SK-N-SH treated with all-trans-retinoic acid at 6 μM for 48 hours (cell line): ENCODE measurements around the gene CCDC190.

Experiments used
- ATAC-seq: fragments of 200-7000 bp; cut with Tn5 transposase; 3 replicates; pipeline ENCODE4 v1.9.1; 2020; ENCODE audit warnings: mild to moderate bottlenecking, moderate library complexity
- ARNTL ChIP-seq: fragments of 450-650 bp; formaldehyde crosslinking; IDR thresholded peaks from 2 replicates; pipeline ENCODE4 v1.5.0; 2020; ENCODE audit warnings: low read depth, mild to moderate bottlenecking, moderate library complexity, borderline replicate concordance
- BACH2 ChIP-seq: fragments of 250-450 bp; sonication (Bioruptor Pico); IDR thresholded peaks from 2 replicates; pipeline ENCODE4 v1.9.0; 2021; ENCODE audit warnings: mild to moderate bottlenecking, borderline replicate concordance
- CSDC2 ChIP-seq: fragments of 250-450 bp; sonication (Bioruptor Pico); IDR thresholded peaks from 2 replicates; pipeline ENCODE4 v1.5.0; 2020; ENCODE audit warnings: mild to moderate bottlenecking, moderate library complexity
- ESRRG ChIP-seq: fragments of 250-450 bp; sonication (Bioruptor Pico); IDR thresholded peaks from 2 replicates; pipeline ENCODE4 v1.6.1; 2021; ENCODE audit warnings: mild to moderate bottlenecking
- GLIS3 ChIP-seq: fragments of 250-450 bp; sonication (Bioruptor Pico); IDR thresholded peaks from 2 replicates; pipeline ENCODE4 v1.5.0; 2020; ENCODE audit warnings: mild to moderate bottlenecking, moderate library complexity
- ISL1 ChIP-seq: fragments of 250-450 bp; sonication (Bioruptor Pico); IDR thresholded peaks from 2 replicates; pipeline ENCODE4 v2.1.2; 2022; ENCODE audit warnings: mild to moderate bottlenecking, moderate library complexity
- PATZ1 ChIP-seq: fragments of 250-450 bp; sonication (Bioruptor Pico); IDR thresholded peaks from 2 replicates; pipeline ENCODE4 v1.8.0; 2020; ENCODE audit warnings: mild to moderate bottlenecking, moderate library complexity, borderline replicate concordance
- POU6F1 ChIP-seq: fragments of 250-450 bp; sonication (Bioruptor Pico); IDR thresholded peaks from 2 replicates; pipeline ENCODE4 v1.8.0; 2021; ENCODE audit warnings: low read depth, mild to moderate bottlenecking, moderate library complexity, borderline replicate concordance
- PPARA ChIP-seq: fragments of 250-450 bp; sonication (Bioruptor Pico); IDR thresholded peaks from 2 replicates; pipeline ENCODE4 v1.5.0; 2020; ENCODE audit warnings: mild to moderate bottlenecking, borderline replicate concordance
- RARB ChIP-seq: fragments of 250-450 bp; sonication (Bioruptor Pico); IDR thresholded peaks from 2 replicates; pipeline ENCODE4 v1.8.0; 2021; ENCODE audit warnings: mild to moderate bottlenecking, moderate library complexity
- SNAI2 ChIP-seq: fragments of 250-450 bp; sonication (Bioruptor Pico); IDR thresholded peaks from 2 replicates; pipeline ENCODE4 v1.5.0; 2020; ENCODE audit warnings: mild to moderate bottlenecking, moderate library complexity
- TCF4 ChIP-seq: fragments of 250-450 bp; sonication (Bioruptor Pico); IDR thresholded peaks from 2 replicates; pipeline ENCODE4 v1.8.0; 2021; ENCODE audit warnings: mild to moderate bottlenecking, moderate library complexity, borderline replicate concordance
- TSHZ2 ChIP-seq: fragments of 250-450 bp; sonication (Bioruptor Pico); IDR thresholded peaks from 2 replicates; pipeline ENCODE4 v1.5.0; 2020; ENCODE audit warnings: mild to moderate bottlenecking, moderate library complexity
- ZC3H10 ChIP-seq: fragments of 250-450 bp; sonication (Bioruptor Pico); IDR thresholded peaks from 2 replicates; pipeline ENCODE4 v1.5.1; 2021; ENCODE audit warnings: mild to moderate bottlenecking, moderate library complexity
- ZFP3 ChIP-seq: fragments of 250-450 bp; sonication (Bioruptor Pico); IDR thresholded peaks from 2 replicates; pipeline ENCODE4 v1.5.0; 2020; ENCODE audit warnings: mild to moderate bottlenecking, moderate library complexity
- ZFP30 ChIP-seq: fragments of 450-650 bp; formaldehyde crosslinking; IDR thresholded peaks from 2 replicates; pipeline ENCODE4 v1.5.0; 2022; ENCODE audit warnings: mild to moderate bottlenecking, moderate library complexity
- ZNF565 ChIP-seq: fragments of 450-650 bp; formaldehyde crosslinking; conservative IDR thresholded peaks from 2 replicates; pipeline ENCODE4 v1.5.0; 2020; ENCODE audit warnings: low read depth, mild to moderate bottlenecking, moderate library complexity
- ZNF70 ChIP-seq: fragments of 450-650 bp; formaldehyde crosslinking; IDR thresholded peaks from 2 replicates; pipeline ENCODE4 v1.5.0; 2020; ENCODE audit warnings: mild to moderate bottlenecking, moderate library complexity
- ZNF8 ChIP-seq: fragments of 450-650 bp; formaldehyde crosslinking; IDR thresholded peaks from 2 replicates; pipeline ENCODE4 v1.5.0; 2020; ENCODE audit warnings: mild to moderate bottlenecking, moderate library complexity
- TF ChIP-seq, protein P1 (sequence below): fragments of 250-450 bp; sonication (Bioruptor Pico); IDR thresholded peaks from 2 replicates; pipeline ENCODE4 v1.5.1; 2020; ENCODE audit warnings: low read depth, mild to moderate bottlenecking, moderate library complexity
- TF ChIP-seq, protein P2 (sequence below): fragments of 250-450 bp; sonication (Bioruptor Pico); IDR thresholded peaks from 2 replicates; pipeline ENCODE4 v1.5.1; 2021; ENCODE audit warnings: mild to moderate bottlenecking, moderate library complexity

Gene CCDC190

DNA sequence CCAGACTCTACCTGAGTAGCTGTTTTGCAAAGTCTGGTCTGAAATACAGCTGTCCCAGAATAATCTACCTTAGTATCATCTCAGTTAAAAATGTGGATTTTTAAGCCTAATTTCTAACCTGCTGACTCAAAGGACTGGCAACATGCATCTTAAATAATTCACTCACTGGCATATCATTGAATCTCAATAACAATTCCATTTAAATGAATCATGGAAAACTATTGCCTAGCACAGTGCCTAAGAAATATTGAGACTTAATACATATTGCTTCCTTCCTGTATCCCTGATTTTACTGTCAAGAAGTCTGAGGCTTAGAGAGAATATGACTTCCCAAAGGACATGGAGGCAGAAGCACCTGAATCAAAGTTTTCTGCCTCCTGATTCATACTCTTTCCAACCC lies 3.1 kb downstream of the CCDC190 start:
- TF ChIP-seq ZFP3 (CRISPR knock-in tag) (no peak), TSHZ2 (CRISPR knock-in tag) (no peak), ARNTL (CRISPR knock-in tag) (no peak), ZNF8 (CRISPR knock-in tag) (no peak), PPARA (CRISPR knock-in tag) (no peak), ISL1 (CRISPR knock-in tag) (no peak), TCF4 (CRISPR knock-in tag) (no peak), ZNF565 (CRISPR knock-in tag) (no peak), BACH2 (CRISPR knock-in tag) (no peak), SNAI2 (CRISPR knock-in tag) (no peak), RARB (no peak), GLIS3 (CRISPR knock-in tag) (no peak), ZC3H10 (CRISPR knock-in tag) (no peak), CSDC2 (CRISPR knock-in tag) (no peak), ZNF70 (CRISPR knock-in tag) (no peak)
- peak; percentile 25 for ATAC-seq

GRCh38 chr1:162856260-162856659 lies 4.7 kb downstream of the CCDC190 start:
- TF ChIP-seq SNAI2 (CRISPR knock-in tag) (no peak), ZNF565 (CRISPR knock-in tag) (no peak), ZNF8 (CRISPR knock-in tag) (no peak), ZFP30 (no peak), PATZ1 (CRISPR knock-in tag) (no peak), TSHZ2 (CRISPR knock-in tag) (no peak), ESRRG (CRISPR knock-in tag) (no peak), ISL1 (CRISPR knock-in tag) (no peak), CSDC2 (CRISPR knock-in tag) (no peak), BACH2 (CRISPR knock-in tag) (no peak), POU6F1 (CRISPR knock-in tag) (no peak), ZC3H10 (CRISPR knock-in tag) (no peak), RARB (no peak), GLIS3 (CRISPR knock-in tag) (no peak), PPARA (CRISPR knock-in tag) (no peak)
- TF ChIP-seq, protein P1, sequence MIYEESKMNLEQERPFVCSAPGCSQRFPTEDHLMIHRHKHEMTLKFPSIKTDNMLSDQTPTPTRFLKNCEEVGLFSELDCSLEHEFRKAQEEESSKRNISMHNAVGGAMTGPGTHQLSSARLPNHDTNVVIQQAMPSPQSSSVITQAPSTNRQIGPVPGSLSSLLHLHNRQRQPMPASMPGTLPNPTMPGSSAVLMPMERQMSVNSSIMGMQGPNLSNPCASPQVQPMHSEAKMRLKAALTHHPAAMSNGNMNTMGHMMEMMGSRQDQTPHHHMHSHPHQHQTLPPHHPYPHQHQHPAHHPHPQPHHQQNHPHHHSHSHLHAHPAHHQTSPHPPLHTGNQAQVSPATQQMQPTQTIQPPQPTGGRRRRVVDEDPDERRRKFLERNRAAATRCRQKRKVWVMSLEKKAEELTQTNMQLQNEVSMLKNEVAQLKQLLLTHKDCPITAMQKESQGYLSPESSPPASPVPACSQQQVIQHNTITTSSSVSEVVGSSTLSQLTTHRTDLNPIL (CRISPR knock-in tag) = no peak
- TF ChIP-seq, protein P2, sequence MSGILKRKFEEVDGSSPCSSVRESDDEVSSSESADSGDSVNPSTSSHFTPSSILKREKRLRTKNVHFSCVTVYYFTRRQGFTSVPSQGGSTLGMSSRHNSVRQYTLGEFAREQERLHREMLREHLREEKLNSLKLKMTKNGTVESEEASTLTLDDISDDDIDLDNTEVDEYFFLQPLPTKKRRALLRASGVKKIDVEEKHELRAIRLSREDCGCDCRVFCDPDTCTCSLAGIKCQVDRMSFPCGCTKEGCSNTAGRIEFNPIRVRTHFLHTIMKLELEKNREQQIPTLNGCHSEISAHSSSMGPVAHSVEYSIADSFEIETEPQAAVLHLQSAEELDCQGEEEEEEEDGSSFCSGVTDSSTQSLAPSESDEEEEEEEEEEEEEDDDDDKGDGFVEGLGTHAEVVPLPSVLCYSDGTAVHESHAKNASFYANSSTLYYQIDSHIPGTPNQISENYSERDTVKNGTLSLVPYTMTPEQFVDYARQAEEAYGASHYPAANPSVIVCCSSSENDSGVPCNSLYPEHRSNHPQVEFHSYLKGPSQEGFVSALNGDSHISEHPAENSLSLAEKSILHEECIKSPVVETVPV (CRISPR knock-in tag) = no peak
- TF ChIP-seq, all 23 proteins: peak for 0
- ATAC-seq = peak; percentile 25; the same call in 2 of the 3 replicates
